A673 (cell line): ENCODE data around the gene MXRA7.

Experiments
- CTCF ChIP-seq: fragments of 300-800, 200-600 bp; sonication (generic); conservative IDR thresholded peaks from 2 replicates; pipeline ENCODE4 v1.5.1; 2017; ENCODE audit warnings: low read depth, mild to moderate bottlenecking, antibody characterized with exemption, low read length, moderate library complexity, mixed read lengths
- EZH2 ChIP-seq: fragments of 200-600 bp; sonication (generic); IDR thresholded peaks from 2 replicates; pipeline ENCODE4 v1.6.1; 2017; ENCODE audit warnings: borderline replicate concordance, low read depth, mild to moderate bottlenecking, mixed read lengths, antibody characterized with exemption, low read length; ENCODE audit not compliant: poor library complexity, severe bottlenecking

GRCh38 chr17:76682296-76682695, 28.5 kb downstream of the MXRA7 start:
- TF ChIP-seq CTCF: no peak
- TF ChIP-seq EZH2: no peak
